GM23338 (cell line): ENCODE results near the gene FGF1. TPM values are rescaled to one million over a fixed set of nuclear protein-coding genes. Genes with fewer than 3 reads are reported as not detected.
A peak's percentile ranks its signal among the peaks of the same experiment; 100 is the strongest.

Experiments used
- ATAC-seq: fragments of 200-7000 bp; cut with Tn5 transposase; 3 replicates; pipeline ENCODE4 v1.9.1; 2020
- DNase-seq: peaks from one replicate; pipeline ENCODE4 v3.0.0-alpha.2; 2015; ENCODE audit warnings: low spot score
- H2AFZ ChIP-seq: fragments of 200-600 bp; sonication (generic); 2 replicates; pipeline ENCODE4 v1.8.0; 2016; ENCODE audit warnings: antibody characterized with exemption, mild to moderate bottlenecking, moderate library complexity
- H3F3A ChIP-seq: fragments of 200-600 bp; sonication (generic); replicated peaks from 2 replicates; pipeline ENCODE4 v1.8.0; 2017; ENCODE audit warnings: antibody characterized with exemption, mixed run types, low read depth
- H3K27ac ChIP-seq: fragments of 200-600 bp; sonication (generic); 2 replicates; pipeline ENCODE4 v1.6.1; 2016; ENCODE audit warnings: low read depth
- H3K27me3 ChIP-seq: fragments of 200-600 bp; sonication (generic); 2 replicates; pipeline ENCODE4 v1.8.0; 2016; ENCODE audit warnings: mild to moderate bottlenecking, mixed run types, moderate library complexity; ENCODE audit not compliant: insufficient read depth
- H3K36me3 ChIP-seq: fragments of 200-600 bp; sonication (generic); 2 replicates; pipeline ENCODE4 v1.8.0; 2016; ENCODE audit warnings: mild to moderate bottlenecking; ENCODE audit not compliant: insufficient read depth
- H3K4me1 ChIP-seq: fragments of 200-600 bp; sonication (generic); 2 replicates; pipeline ENCODE4 v1.8.0; 2016; ENCODE audit warnings: mild to moderate bottlenecking, moderate library complexity; ENCODE audit not compliant: insufficient read depth
- H3K4me2 ChIP-seq: fragments of 200-600 bp; sonication (generic); 2 replicates; pipeline ENCODE4 v1.7.1; 2017; ENCODE audit warnings: mixed run types
- H3K4me3 ChIP-seq: fragments of 200-600 bp; sonication (generic); 2 replicates; pipeline ENCODE4 v1.6.1; 2016; ENCODE audit warnings: mixed run types
- H3K79me2 ChIP-seq: fragments of 200-600 bp; sonication (generic); replicated peaks from 2 replicates; pipeline ENCODE4 v1.8.0; 2017; ENCODE audit warnings: mild to moderate bottlenecking; ENCODE audit not compliant: insufficient read depth
- H3K9me2 ChIP-seq: fragments of 200-600 bp; sonication (generic); 2 replicates; pipeline ENCODE4 v1.8.0; 2017; ENCODE audit not compliant: insufficient read depth
- H4K20me1 ChIP-seq: fragments of 200-600 bp; sonication (generic); replicated peaks from 2 replicates; pipeline ENCODE4 v1.8.0; 2017; ENCODE audit warnings: mild to moderate bottlenecking; ENCODE audit not compliant: insufficient read depth
- H3K27ac Mint-ChIP-seq: 2 replicates; pipeline ENCODE4 v1.8.0; 2020; ENCODE audit warnings: inconsistent platforms, mild to moderate bottlenecking, moderate library complexity, mixed read lengths
- H3K27me3 Mint-ChIP-seq: 3 replicates; pipeline ENCODE4 v1.8.0; 2022; ENCODE audit warnings: low read depth, mild to moderate bottlenecking, moderate library complexity, mixed read lengths, inconsistent platforms; ENCODE audit not compliant: insufficient read depth, poor library complexity
- H3K36me3 Mint-ChIP-seq: 3 replicates; pipeline ENCODE4 v1.8.0; 2021; ENCODE audit warnings: low read depth, mild to moderate bottlenecking, inconsistent platforms, moderate library complexity, mixed read lengths
- H3K4me1 Mint-ChIP-seq: 3 replicates; pipeline ENCODE4 v1.8.0; 2020; ENCODE audit warnings: mild to moderate bottlenecking, inconsistent platforms, mixed read lengths
- H3K4me3 Mint-ChIP-seq: 3 replicates; pipeline ENCODE4 v1.8.0; 2021; ENCODE audit warnings: moderate library complexity, mild to moderate bottlenecking, inconsistent platforms, mixed read lengths
- H3K9me3 Mint-ChIP-seq: 3 replicates; pipeline ENCODE4 v1.8.0; 2020; ENCODE audit warnings: moderate library complexity, mild to moderate bottlenecking, inconsistent platforms, mixed read lengths
- CREB1 ChIP-seq: fragments of 250-450 bp; sonication (Bioruptor Pico); IDR thresholded peaks from 2 replicates; pipeline ENCODE4 v1.5.0; 2020; ENCODE audit warnings: low read depth, mild to moderate bottlenecking, moderate library complexity
- EZH2 ChIP-seq: fragments of 200-600 bp; sonication (generic); IDR thresholded peaks from one replicate; pipeline ENCODE4 v1.8.0; 2017; ENCODE audit warnings: antibody characterized with exemption, mild to moderate bottlenecking, low read depth; ENCODE audit not compliant: unreplicated experiment
- EZH2phosphoT487 ChIP-seq: fragments of 200-600 bp; sonication (generic); IDR thresholded peaks from one replicate; pipeline ENCODE4 v1.8.1; 2018; ENCODE audit warnings: antibody characterized with exemption; ENCODE audit not compliant: unreplicated experiment
- JUNB ChIP-seq: IDR thresholded peaks from one replicate; pipeline ENCODE4 v1.6.1; 2016; ENCODE audit warnings: antibody characterized with exemption; ENCODE audit not compliant: unreplicated experiment
- NANOG ChIP-seq: IDR thresholded peaks from 2 replicates; pipeline ENCODE4 v1.6.1; 2016; ENCODE audit warnings: antibody characterized with exemption, borderline replicate concordance
- POLR2AphosphoS5 ChIP-seq: IDR thresholded peaks from 2 replicates; pipeline ENCODE4 v1.6.1; 2016; ENCODE audit warnings: antibody characterized with exemption, low read depth
- STAT1 ChIP-seq: IDR thresholded peaks from one replicate; pipeline ENCODE4 v1.6.1; 2016; ENCODE audit warnings: antibody characterized with exemption; ENCODE audit not compliant: unreplicated experiment
- ZNF114 ChIP-seq: fragments of 250-450 bp; sonication (Bioruptor Pico); IDR thresholded peaks from 2 replicates; pipeline ENCODE4 v1.5.0; 2020; ENCODE audit warnings: mild to moderate bottlenecking, moderate library complexity
- ZNF331 ChIP-seq: fragments of 250-450 bp; sonication (Bioruptor Pico); IDR thresholded peaks from 2 replicates; pipeline ENCODE4 v1.5.0; 2020; ENCODE audit warnings: low read depth, mild to moderate bottlenecking, moderate library complexity
- polyA plus RNA-seq: library from polyadenylated mRNA; unstranded; fragments of >200 nt; fragmentation: Nextera tagmentation; extraction: Ambion mirVana; gene quantifications from 2 replicates; pipeline ENCODE4 v1.2.1, GENCODE V29; 2016
- total RNA-seq: library from RNA; depleted of rRNA; stranded (reverse); fragments of >200 nt; shearing (Covaris generic); gene quantifications from 2 replicates; pipeline ENCODE4 v1.2.3, GENCODE V29; 2014
- TF ChIP-seq, protein P1 (sequence below): IDR thresholded peaks from 2 replicates; pipeline ENCODE4 v1.6.1; 2016; ENCODE audit warnings: antibody characterized with exemption
- TF ChIP-seq, protein P2 (sequence below), 2 experiments: fragments of 200-600 bp in 1 of 2; sonication (generic) in 1 of 2; conservative IDR thresholded peaks; 2 replicates each; pipeline versions ENCODE4 v1.5.1 to v1.6.1; 2016 to 2017; ENCODE audit warnings: antibody characterized with exemption in 2 of 2, low read depth in 2 of 2, mild to moderate bottlenecking in 2 of 2, moderate library complexity in 1 of 2
- TF ChIP-seq, protein P3 (sequence below): IDR thresholded peaks from one replicate; pipeline ENCODE4 v1.6.1; 2018; ENCODE audit warnings: antibody characterized with exemption; ENCODE audit not compliant: unreplicated experiment
- TF ChIP-seq, protein P4 (sequence below): fragments of 250-450 bp; sonication (Bioruptor Pico); IDR thresholded peaks from 2 replicates; pipeline ENCODE4 v1.5.0; 2020; ENCODE audit warnings: mild to moderate bottlenecking, moderate library complexity

The FGF1 gene
- total and polyA plus RNA-seq, 2 experiments from 2014 or later: 0.21 to 0.34 TPM

DNA sequence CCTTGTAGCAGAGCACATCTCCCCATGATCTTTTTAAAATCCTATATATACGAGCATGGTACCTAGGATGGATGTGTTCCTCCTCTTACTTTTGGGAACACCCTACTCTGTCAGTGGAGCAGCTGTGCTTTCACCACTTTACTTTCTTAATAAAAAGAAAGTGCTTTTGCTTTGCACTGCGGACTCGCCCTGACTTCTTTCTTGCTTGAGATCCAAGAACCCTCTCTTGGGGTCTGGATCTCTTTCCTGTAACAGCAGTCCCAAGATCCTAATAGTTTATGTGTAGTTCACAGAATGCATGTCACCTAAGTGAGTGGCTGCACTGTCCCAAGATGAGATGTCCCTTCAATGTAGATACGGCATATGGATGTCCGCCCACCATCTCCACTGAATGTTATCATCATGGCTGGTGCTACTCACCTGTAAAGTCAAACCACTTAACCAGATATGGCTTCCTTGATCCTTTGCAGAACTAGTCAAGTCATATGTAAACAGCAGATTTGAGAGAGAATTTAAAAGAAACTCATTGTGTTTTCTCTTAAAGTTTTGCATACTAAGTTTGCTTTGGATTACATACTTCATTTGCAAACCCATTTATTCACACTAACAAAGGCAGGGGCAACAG lies 1.9 kb downstream of the FGF1 start:
- Histone ChIP-seq H3F3A (peaks cover 21% of the 10 kb centered on the region), H3K27ac (peak overlapping the region; percentile 97), H3K27me3 (no peaks in the 10 kb centered on the region), H4K20me1 (no peaks in the 10 kb centered on the region), H3K79me2 (no peaks in the 10 kb centered on the region), H2AFZ (peak overlapping the region; percentile 95), H3K36me3 (no peaks in the 10 kb centered on the region; the same call in 1 of the 2 replicates), H3K4me3 (peak overlapping the region; percentile 24), H3K4me1 (peaks cover 56% of the 10 kb centered on the region), H3K4me2 (peak overlapping the region; percentile 64), H3K9me2 (no peaks in the 10 kb centered on the region)
- no peak for TF ChIP-seq EZH2phosphoT487
- TF ChIP-seq STAT1: no peak
- TF ChIP-seq EZH2: no peak
- TF ChIP-seq, protein P1, sequence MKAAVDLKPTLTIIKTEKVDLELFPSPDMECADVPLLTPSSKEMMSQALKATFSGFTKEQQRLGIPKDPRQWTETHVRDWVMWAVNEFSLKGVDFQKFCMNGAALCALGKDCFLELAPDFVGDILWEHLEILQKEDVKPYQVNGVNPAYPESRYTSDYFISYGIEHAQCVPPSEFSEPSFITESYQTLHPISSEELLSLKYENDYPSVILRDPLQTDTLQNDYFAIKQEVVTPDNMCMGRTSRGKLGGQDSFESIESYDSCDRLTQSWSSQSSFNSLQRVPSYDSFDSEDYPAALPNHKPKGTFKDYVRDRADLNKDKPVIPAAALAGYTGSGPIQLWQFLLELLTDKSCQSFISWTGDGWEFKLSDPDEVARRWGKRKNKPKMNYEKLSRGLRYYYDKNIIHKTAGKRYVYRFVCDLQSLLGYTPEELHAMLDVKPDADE: no peak
- TF ChIP-seq ZNF114 (CRISPR knock-in tag): no peak
- TF ChIP-seq NANOG: no peak
- TF ChIP-seq, protein P2, sequence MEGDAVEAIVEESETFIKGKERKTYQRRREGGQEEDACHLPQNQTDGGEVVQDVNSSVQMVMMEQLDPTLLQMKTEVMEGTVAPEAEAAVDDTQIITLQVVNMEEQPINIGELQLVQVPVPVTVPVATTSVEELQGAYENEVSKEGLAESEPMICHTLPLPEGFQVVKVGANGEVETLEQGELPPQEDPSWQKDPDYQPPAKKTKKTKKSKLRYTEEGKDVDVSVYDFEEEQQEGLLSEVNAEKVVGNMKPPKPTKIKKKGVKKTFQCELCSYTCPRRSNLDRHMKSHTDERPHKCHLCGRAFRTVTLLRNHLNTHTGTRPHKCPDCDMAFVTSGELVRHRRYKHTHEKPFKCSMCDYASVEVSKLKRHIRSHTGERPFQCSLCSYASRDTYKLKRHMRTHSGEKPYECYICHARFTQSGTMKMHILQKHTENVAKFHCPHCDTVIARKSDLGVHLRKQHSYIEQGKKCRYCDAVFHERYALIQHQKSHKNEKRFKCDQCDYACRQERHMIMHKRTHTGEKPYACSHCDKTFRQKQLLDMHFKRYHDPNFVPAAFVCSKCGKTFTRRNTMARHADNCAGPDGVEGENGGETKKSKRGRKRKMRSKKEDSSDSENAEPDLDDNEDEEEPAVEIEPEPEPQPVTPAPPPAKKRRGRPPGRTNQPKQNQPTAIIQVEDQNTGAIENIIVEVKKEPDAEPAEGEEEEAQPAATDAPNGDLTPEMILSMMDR (conservative IDR thresholded peaks at IDR 0.05; ENCODE audit: low read depth in 2 of 2): no peak
- TF ChIP-seq, protein P3, sequence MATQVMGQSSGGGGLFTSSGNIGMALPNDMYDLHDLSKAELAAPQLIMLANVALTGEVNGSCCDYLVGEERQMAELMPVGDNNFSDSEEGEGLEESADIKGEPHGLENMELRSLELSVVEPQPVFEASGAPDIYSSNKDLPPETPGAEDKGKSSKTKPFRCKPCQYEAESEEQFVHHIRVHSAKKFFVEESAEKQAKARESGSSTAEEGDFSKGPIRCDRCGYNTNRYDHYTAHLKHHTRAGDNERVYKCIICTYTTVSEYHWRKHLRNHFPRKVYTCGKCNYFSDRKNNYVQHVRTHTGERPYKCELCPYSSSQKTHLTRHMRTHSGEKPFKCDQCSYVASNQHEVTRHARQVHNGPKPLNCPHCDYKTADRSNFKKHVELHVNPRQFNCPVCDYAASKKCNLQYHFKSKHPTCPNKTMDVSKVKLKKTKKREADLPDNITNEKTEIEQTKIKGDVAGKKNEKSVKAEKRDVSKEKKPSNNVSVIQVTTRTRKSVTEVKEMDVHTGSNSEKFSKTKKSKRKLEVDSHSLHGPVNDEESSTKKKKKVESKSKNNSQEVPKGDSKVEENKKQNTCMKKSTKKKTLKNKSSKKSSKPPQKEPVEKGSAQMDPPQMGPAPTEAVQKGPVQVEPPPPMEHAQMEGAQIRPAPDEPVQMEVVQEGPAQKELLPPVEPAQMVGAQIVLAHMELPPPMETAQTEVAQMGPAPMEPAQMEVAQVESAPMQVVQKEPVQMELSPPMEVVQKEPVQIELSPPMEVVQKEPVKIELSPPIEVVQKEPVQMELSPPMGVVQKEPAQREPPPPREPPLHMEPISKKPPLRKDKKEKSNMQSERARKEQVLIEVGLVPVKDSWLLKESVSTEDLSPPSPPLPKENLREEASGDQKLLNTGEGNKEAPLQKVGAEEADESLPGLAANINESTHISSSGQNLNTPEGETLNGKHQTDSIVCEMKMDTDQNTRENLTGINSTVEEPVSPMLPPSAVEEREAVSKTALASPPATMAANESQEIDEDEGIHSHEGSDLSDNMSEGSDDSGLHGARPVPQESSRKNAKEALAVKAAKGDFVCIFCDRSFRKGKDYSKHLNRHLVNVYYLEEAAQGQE: no peak
- TF ChIP-seq POLR2AphosphoS5: no peak
- TF ChIP-seq CREB1 (CRISPR knock-in tag): no peak
- no peak for TF ChIP-seq JUNB
- no peak for TF ChIP-seq ZNF331
- TF ChIP-seq, protein P4, sequence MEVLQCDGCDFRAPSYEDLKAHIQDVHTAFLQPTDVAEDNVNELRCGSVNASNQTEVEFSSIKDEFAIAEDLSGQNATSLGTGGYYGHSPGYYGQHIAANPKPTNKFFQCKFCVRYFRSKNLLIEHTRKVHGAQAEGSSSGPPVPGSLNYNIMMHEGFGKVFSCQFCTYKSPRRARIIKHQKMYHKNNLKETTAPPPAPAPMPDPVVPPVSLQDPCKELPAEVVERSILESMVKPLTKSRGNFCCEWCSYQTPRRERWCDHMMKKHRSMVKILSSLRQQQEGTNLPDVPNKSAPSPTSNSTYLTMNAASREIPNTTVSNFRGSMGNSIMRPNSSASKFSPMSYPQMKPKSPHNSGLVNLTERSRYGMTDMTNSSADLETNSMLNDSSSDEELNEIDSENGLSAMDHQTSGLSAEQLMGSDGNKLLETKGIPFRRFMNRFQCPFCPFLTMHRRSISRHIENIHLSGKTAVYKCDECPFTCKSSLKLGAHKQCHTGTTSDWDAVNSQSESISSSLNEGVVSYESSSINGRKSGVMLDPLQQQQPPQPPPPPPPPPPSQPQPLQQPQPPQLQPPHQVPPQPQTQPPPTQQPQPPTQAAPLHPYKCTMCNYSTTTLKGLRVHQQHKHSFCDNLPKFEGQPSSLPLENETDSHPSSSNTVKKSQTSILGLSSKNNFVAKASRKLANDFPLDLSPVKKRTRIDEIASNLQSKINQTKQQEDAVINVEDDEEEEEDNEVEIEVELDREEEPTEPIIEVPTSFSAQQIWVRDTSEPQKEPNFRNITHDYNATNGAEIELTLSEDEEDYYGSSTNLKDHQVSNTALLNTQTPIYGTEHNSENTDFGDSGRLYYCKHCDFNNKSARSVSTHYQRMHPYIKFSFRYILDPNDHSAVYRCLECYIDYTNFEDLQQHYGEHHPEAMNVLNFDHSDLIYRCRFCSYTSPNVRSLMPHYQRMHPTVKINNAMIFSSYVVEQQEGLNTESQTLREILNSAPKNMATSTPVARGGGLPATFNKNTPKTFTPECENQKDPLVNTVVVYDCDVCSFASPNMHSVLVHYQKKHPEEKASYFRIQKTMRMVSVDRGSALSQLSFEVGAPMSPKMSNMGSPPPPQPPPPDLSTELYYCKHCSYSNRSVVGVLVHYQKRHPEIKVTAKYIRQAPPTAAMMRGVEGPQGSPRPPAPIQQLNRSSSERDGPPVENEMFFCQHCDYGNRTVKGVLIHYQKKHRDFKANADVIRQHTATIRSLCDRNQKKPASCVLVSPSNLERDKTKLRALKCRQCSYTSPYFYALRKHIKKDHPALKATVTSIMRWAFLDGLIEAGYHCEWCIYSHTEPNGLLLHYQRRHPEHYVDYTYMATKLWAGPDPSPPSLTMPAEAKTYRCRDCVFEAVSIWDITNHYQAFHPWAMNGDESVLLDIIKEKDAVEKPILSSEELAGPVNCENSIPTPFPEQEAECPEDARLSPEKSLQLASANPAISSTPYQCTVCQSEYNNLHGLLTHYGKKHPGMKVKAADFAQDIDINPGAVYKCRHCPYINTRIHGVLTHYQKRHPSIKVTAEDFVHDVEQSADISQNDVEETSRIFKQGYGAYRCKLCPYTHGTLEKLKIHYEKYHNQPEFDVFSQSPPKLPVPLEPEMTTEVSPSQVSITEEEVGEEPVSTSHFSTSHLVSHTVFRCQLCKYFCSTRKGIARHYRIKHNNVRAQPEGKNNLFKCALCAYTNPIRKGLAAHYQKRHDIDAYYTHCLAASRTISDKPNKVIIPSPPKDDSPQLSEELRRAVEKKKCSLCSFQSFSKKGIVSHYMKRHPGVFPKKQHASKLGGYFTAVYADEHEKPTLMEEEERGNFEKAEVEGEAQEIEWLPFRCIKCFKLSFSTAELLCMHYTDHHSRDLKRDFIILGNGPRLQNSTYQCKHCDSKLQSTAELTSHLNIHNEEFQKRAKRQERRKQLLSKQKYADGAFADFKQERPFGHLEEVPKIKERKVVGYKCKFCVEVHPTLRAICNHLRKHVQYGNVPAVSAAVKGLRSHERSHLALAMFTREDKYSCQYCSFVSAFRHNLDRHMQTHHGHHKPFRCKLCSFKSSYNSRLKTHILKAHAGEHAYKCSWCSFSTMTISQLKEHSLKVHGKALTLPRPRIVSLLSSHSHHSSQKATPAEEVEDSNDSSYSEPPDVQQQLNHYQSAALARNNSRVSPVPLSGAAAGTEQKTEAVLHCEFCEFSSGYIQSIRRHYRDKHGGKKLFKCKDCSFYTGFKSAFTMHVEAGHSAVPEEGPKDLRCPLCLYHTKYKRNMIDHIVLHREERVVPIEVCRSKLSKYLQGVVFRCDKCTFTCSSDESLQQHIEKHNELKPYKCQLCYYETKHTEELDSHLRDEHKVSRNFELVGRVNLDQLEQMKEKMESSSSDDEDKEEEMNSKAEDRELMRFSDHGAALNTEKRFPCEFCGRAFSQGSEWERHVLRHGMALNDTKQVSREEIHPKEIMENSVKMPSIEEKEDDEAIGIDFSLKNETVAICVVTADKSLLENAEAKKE: no peak
- H3K9me3 Mint-ChIP-seq: no peaks in the 10 kb centered on the region
- H3K4me3 Mint-ChIP-seq: no peak overlapping the region
- H3K27ac Mint-ChIP-seq: peak overlapping the region; percentile 85; the same call in 1 of the 2 replicates
- no peaks in the 10 kb centered on the region for H3K36me3 Mint-ChIP-seq
- peaks cover 5% of the 10 kb centered on the region for H3K27me3 Mint-ChIP-seq
- no peak for ATAC-seq
- DNase-seq: no peak
- peaks cover 48% of the 10 kb centered on the region for H3K4me1 Mint-ChIP-seq
